Measurements from ENCODE around the gene POLN.
A peak's percentile ranks its signal among the peaks of the same experiment; 100 is the strongest.

Gene POLN

DNA sequence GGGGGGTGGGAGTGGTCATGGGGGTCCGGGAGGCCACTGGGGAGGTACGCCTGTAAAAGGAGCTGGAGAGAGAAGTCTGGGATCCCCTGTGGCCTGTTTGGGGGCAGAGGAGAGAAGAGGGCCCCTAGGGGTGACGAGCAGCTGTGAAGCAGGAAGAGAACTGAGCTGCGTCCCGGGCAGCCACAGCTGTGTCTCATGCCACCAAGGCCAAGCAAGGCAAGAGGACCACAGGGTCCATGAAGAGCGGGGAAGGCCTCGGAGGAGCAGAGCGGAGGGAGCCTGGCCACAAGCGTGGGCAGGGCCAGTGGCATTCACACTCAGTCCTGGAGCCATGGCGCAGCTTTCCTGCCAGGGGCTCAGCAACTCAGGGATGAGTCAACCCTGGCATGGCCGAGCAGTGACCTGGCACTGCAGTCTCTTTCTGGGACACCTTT, 196.4 kb downstream of the POLN start:
- DNase-seq (ENCODE audit: low read depth in 2 of 2), result no peak
- no peak overlapping the region for H3K4me3 ChIP-seq (replicated peaks in 1 of 2; ENCODE audit: low read depth in 2 of 2, low read length in 2 of 2)
- TF ChIP-seq, protein P1, sequence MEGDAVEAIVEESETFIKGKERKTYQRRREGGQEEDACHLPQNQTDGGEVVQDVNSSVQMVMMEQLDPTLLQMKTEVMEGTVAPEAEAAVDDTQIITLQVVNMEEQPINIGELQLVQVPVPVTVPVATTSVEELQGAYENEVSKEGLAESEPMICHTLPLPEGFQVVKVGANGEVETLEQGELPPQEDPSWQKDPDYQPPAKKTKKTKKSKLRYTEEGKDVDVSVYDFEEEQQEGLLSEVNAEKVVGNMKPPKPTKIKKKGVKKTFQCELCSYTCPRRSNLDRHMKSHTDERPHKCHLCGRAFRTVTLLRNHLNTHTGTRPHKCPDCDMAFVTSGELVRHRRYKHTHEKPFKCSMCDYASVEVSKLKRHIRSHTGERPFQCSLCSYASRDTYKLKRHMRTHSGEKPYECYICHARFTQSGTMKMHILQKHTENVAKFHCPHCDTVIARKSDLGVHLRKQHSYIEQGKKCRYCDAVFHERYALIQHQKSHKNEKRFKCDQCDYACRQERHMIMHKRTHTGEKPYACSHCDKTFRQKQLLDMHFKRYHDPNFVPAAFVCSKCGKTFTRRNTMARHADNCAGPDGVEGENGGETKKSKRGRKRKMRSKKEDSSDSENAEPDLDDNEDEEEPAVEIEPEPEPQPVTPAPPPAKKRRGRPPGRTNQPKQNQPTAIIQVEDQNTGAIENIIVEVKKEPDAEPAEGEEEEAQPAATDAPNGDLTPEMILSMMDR (IDR thresholded peaks at IDR 0.05; ENCODE audit: low read depth, low read length), result no peak

DNA sequence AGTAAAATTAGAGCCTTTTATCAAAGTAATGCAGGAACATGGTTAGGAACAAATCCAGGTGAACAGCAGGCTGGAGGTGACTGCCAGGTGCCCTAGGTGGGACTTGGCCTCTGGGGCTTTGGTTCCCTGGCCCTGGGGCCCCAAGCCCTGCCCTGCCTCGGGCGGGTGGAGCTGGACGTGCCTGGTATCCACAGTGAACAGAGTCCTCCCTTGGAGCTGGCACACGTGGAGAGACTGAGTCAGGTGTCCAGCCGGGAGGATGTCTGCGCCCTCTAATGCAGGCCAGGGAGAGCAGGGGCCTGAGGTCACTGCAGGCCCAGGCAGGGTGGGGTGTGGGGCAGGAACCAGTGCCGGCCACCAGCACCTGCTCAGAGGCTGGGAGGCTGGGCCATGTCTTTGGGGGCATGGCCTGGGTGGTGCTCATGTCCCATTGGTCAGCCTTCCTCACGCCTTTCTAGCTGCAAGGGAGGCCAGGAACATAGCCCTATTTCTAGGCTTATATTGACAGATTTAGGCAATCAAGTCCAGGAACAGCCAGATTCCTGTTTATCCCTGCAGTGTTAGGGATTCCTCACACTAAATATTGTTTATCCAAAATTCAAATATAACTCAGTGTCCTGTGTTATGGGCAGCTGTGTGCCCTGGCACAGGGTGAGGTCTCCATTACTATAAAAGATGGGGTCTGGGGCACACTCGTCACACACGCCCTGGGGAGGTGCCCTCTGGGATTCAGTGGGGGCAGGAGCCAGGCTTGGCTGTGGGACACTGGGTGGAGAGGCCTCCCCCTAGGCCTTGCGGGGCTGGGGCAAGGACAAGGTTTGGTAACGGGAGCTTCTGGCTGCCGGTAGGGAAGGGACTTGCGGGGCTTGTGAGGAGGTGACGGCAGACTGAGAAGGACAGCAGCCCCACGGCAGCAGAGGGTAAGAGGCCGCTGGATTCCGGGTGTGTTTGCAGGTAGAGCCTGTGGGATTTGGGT, 197.1 kb downstream of the POLN start:
- TF ChIP-seq, protein P1 (IDR thresholded peaks at IDR 0.05; ENCODE audit: low read depth, low read length), result no peak
- DNase-seq (ENCODE audit: low read depth in 2 of 2), result no peak
- no peak overlapping the region for H3K4me3 ChIP-seq (replicated peaks in 1 of 2; ENCODE audit: low read depth in 2 of 2, low read length in 2 of 2)

GRCh38 chr4:2044119-2044485, 197.8 kb downstream of the POLN start:
- no peak for DNase-seq (ENCODE audit: low read depth in 2 of 2)
- TF ChIP-seq, protein P1 (IDR thresholded peaks at IDR 0.05; ENCODE audit: low read depth, low read length), result no peak
- no peak overlapping the region for H3K4me3 ChIP-seq (replicated peaks in 1 of 2; ENCODE audit: low read depth in 2 of 2, low read length in 2 of 2)

- DNase-seq (ENCODE audit: low read depth in 2 of 2), result no peak
- TF ChIP-seq, protein P1 (IDR thresholded peaks at IDR 0.05; ENCODE audit: low read depth, low read length), result no peak
- H3K4me3 ChIP-seq (replicated peaks in 1 of 2; ENCODE audit: low read depth in 2 of 2, low read length in 2 of 2), result no peak overlapping the region
Measured at GRCh38 chr4:2043396-2044118, 198.4 kb downstream of the POLN start.

DNA sequence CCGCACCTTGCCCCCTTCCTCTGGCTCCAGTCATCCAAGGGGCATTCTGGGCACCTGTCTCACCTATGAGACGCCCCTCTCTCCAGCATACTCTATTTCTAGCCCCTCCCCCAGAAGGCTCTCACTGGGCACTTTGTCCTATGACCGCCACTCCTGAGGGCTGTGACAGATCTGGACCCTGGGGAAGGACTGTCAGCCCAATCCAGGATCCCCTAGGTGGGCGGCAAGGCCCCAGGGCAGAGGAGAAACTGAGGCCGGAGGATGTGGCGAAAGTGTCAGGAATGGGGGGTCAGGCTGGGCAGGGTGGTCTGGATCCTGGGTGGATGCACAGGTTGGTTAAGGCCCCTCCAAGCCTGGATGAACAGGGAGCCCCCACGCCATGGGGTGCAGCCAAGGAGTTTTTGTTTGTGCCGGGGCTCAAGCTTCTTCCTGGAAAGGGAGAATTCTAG, 198.9 kb downstream of the POLN start:
- TF ChIP-seq, protein P1 (IDR thresholded peaks at IDR 0.05; ENCODE audit: low read depth, low read length), result no peak
- no peak for DNase-seq (ENCODE audit: low read depth in 2 of 2)
- peak overlapping the region; percentile 43 to 82 for H3K4me3 ChIP-seq (replicated peaks in 1 of 2; ENCODE audit: low read depth in 2 of 2, low read length in 2 of 2)

GRCh38 chr4:2042204-2042946, 199.5 kb downstream of the POLN start:
- TF ChIP-seq, protein P1 (IDR thresholded peaks at IDR 0.05; ENCODE audit: low read depth, low read length), result no peak
- DNase-seq (ENCODE audit: low read depth in 2 of 2), result no peak
- H3K4me3 ChIP-seq (replicated peaks in 1 of 2; ENCODE audit: low read depth in 2 of 2, low read length in 2 of 2), result peak overlapping the region; percentile 78 to 82

Measured in cardiac fibroblast (primary cell).